HEK293T (cell line): ENCODE data around the gene PFKFB2.

Experiments
- BHLHE40 ChIP-seq: fragments of 450-650 bp; IDR thresholded peaks from 2 replicates; pipeline ENCODE4 v1.6.1; 2016; ENCODE audit warnings: mild to moderate bottlenecking, moderate library complexity, borderline replicate concordance
- FOXK2 ChIP-seq: fragments of 450-650 bp; IDR thresholded peaks from 2 replicates; pipeline ENCODE4 v1.6.1; 2016; ENCODE audit warnings: mild to moderate bottlenecking
- PKNOX1 ChIP-seq: fragments of 450-650 bp; IDR thresholded peaks from 2 replicates; pipeline ENCODE4 v1.6.1; 2016

- TF ChIP-seq PKNOX1, result no peak
- no peak for TF ChIP-seq FOXK2
- no peak for TF ChIP-seq BHLHE40
Measured at GRCh38 chr1:207056673-207057072, 3.6 kb downstream of the PFKFB2 start.
